GM18517 (cell line): Measurements from ENCODE around the gene PRKCB.

Experiments
- ATAC-seq: cut with Tn5 transposase; IDR thresholded peaks from one replicate; pipeline ENCODE4 v1.9.1; 2021; ENCODE audit warnings: mild to moderate bottlenecking, moderate library complexity; ENCODE audit not compliant: unreplicated experiment

The PRKCB gene

GRCh38 chr16:23836078-23836403, 258 bp downstream of the PRKCB start:
- ATAC-seq = no peak

GRCh38 chr16:23836404-23837311, 875 bp downstream of the PRKCB start:
- no peak for ATAC-seq

- no peak for ATAC-seq
Observed at GRCh38 chr16:23837553-23838308, 1.9 kb downstream of the PRKCB start.

- no peak for ATAC-seq
Observed at GRCh38 chr16:23838485-23839142, 2.8 kb downstream of the PRKCB start.

GRCh38 chr16:23840310-23840709, 4.5 kb downstream of the PRKCB start:
- no peak for ATAC-seq

- ATAC-seq = peak; percentile 68
Observed at GRCh38 chr16:23842137-23842600, 6.4 kb downstream of the PRKCB start.

- no peak for ATAC-seq
Observed at GRCh38 chr16:23843143-23843542, 7.4 kb downstream of the PRKCB start.

GRCh38 chr16:23847251-23847650, 11.5 kb downstream of the PRKCB start:
- ATAC-seq = no peak

GRCh38 chr16:23847948-23848347, 12.2 kb downstream of the PRKCB start:
- no peak for ATAC-seq

- ATAC-seq = no peak
Observed at GRCh38 chr16:23848958-23849357, 13.2 kb downstream of the PRKCB start.

- ATAC-seq = no peak
Observed at GRCh38 chr16:23852794-23853562, 17.2 kb downstream of the PRKCB start.

GRCh38 chr16:23855010-23855409, 19.2 kb downstream of the PRKCB start:
- no peak for ATAC-seq

GRCh38 chr16:23856251-23856709, 20.5 kb downstream of the PRKCB start:
- ATAC-seq = no peak

GRCh38 chr16:23857256-23857880, 21.6 kb downstream of the PRKCB start:
- no peak for ATAC-seq

GRCh38 chr16:23857881-23858269, 22.1 kb downstream of the PRKCB start:
- no peak for ATAC-seq

- no peak for ATAC-seq
Observed at GRCh38 chr16:23858542-23858941, 22.8 kb downstream of the PRKCB start.

- ATAC-seq = no peak
Observed at GRCh38 chr16:23859713-23860269, 24.0 kb downstream of the PRKCB start.

- no peak for ATAC-seq
Observed at GRCh38 chr16:23861874-23862273, 26.1 kb downstream of the PRKCB start.

- no peak for ATAC-seq
Observed at GRCh38 chr16:23862556-23862955, 26.8 kb downstream of the PRKCB start.
